HL-60 (cell line): ENCODE data around the gene URB2.

Experiments used
- CTCF ChIP-seq: IDR thresholded peaks from one replicate; pipeline ENCODE4 v1.5.1; 2011; ENCODE audit warnings: low read length, control low read depth, inconsistent platforms; ENCODE audit not compliant: insufficient read depth
- GABPA ChIP-seq: IDR thresholded peaks from 2 replicates; pipeline ENCODE4 v1.6.1; 2012; ENCODE audit warnings: low read depth
- POLR2AphosphoS5 ChIP-seq: IDR thresholded peaks from 2 replicates; pipeline ENCODE4 v1.6.1; 2012; ENCODE audit warnings: low read depth
- REST ChIP-seq: IDR thresholded peaks from 2 replicates; pipeline ENCODE4 v1.6.1; 2012; ENCODE audit warnings: low read depth; ENCODE audit not compliant: insufficient replicate concordance
- SPI1 ChIP-seq: IDR thresholded peaks from 2 replicates; pipeline ENCODE4 v1.6.1; 2012; ENCODE audit warnings: low read depth, mild to moderate bottlenecking, borderline replicate concordance

GRCh38 chr1:229619614-229620013 is 6.4 kb upstream of the URB2 start:
- TF ChIP-seq CTCF (no peak), POLR2AphosphoS5 (no peak), SPI1 (no peak), GABPA (no peak), REST (no peak)
